HG03460 (cell line): ENCODE measurements around the gene LAIR2.
A peak's percentile ranks its signal among the peaks of the same experiment; 100 is the strongest.

Experiments
- ATAC-seq: cut with Tn5 transposase; IDR thresholded peaks from one replicate; pipeline ENCODE4 v1.9.1; 2021; ENCODE audit not compliant: unreplicated experiment

LAIR2 gene

GRCh38 chr19:54502518-54503048 lies at the start of gene LAIR2:
Gene LAIR2, plus strand, starts transcription at chr19:54502831. Its CDS starts 88 bp downstream, at chr19:54502919.
- ATAC-seq = no peak

GRCh38 chr19:54453921-54454780 lies 48.5 kb upstream of the LAIR2 start:
- ATAC-seq = no peak

GRCh38 chr19:54454781-54455675 lies 47.6 kb upstream of the LAIR2 start:
- ATAC-seq = no peak

GRCh38 chr19:54455786-54456422 lies 46.7 kb upstream of the LAIR2 start:
- ATAC-seq = no peak

- no peak for ATAC-seq
Observed at GRCh38 chr19:54456423-54457373, 45.9 kb upstream of the LAIR2 start.

DNA sequence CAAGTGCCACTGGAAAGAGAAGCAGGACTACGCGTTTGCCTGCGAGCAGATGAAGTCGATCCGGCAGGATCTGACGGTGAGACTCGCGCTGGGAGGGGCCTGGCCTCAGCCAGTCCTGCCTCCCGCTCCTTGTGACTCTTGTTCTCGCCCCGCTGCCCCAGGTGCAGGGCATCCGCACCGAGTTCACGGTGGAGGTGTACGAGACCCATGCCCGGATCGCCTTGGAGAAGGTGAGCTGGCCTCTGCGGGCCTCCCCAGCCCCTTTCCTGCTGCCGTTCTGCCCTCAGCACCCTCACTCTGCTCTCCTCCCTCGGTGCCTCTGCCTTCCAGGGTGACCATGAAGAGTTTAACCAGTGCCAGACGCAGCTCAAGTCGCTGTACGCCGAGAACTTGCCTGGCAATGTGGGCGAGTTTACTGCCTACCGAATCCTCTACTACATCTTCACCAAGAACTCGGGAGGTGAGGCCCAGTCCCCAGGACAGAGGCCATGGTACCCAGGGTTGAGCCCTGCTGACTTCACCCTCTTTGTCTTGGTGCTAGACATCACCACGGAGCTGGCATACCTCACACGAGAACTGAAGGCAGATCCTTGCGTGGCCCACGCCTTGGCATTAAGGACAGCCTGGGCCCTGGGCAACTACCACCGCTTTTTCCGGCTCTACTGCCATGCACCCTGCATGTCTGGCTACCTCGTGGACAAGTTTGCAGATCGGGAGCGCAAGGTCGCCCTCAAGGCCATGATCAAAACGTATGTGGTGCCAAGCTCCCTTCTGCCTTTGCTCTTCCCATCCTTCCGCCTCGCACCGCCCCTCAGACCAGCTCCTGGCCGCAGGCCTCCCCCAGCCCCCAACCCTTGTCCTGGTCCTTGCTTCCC lies 44.6 kb upstream of the LAIR2 start:
- no peak for ATAC-seq

- ATAC-seq = no peak
Observed at GRCh38 chr19:54458648-54459281, 43.9 kb upstream of the LAIR2 start.

DNA sequence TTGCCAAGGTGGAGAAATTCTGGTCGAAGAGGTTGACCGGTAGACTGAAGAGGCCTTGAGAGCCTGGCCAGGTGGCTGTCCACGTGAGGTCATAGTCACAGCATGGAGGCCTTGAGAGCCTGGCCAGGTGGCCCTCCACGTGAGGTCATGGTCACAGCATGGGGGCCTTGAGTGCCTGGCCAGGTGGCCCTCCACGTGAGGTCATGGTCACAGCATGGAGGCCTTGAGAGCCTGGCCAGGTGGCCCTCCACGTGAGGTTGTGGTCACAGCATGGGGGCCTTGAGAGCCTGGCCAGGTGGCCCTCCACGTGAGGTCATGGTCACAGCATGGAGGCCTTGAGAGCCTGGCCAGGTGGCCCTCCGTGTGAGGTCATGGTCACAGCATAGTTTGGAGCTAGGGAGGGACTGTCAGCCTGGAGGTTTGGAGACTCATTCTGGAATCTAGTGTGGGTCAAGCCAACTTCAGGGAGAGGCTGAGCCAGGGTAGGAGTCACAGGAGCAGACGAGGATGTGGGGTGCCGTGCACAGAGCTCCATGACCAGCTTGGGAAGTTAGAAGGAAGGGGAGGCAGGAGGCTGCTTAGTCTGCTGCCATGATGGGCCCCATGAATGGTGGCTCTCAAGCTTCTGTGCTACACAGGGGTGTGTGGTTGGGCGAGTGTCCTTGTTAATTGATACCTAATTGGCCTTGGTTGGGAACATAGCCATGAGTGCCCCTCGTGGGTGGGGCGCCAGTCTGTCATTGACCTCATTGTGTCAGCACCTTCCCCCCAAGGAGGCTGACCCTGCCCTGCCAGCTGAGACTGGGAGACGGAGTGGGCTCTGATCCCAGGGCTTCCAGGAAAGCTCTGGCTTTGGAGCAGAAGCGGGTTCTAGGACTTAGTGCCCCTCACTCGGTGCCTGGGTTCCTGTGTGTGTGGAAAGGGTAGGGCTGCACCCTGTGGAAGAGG lies 43.1 kb upstream of the LAIR2 start:
- no peak for ATAC-seq

- no peak for ATAC-seq
Observed at GRCh38 chr19:54460230-54461005, 42.2 kb upstream of the LAIR2 start.

DNA sequence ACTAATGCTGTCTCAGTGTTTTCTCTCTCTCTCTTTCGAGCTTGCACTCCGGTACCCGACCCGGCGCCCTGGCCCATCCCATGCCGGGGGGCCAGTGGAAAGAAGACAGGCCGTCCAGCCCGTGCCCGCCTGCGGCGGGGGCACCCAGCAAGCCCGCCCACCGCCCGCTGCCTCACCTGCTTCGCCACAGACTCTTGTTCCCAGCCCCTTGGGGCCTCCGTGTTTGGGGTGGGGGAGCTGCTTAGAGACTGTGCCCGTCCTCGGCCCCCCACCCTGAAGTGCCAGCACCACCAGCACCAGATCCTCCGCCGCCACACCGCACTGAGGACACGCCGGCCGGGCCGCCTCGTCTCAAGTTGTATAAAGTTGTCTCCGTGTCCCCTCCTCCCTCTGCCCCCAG lies 41.4 kb upstream of the LAIR2 start:
- ATAC-seq = no peak

DNA sequence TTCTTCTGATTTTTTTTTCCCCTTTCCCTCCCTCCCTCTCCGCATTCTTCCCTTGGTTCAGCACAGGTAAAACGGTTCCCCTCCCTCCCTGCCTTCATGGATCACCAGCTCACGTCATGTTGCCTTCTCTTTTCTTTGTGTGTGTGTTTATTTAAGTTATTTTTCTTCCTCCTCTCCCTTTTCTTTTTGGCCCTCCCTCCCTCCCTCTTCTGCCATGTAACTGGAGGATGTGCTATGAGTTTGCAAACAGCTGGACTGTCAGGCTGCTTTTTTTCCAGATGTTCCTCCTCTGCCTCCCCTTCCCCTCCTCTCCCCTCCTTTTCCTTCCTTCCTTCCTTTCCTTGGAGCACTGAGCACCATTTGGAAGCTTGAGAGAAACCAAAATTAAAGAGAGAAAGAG lies 41.0 kb upstream of the LAIR2 start:
- ATAC-seq = no peak

GRCh38 chr19:54462047-54462654 lies 40.5 kb upstream of the LAIR2 start:
- no peak for ATAC-seq

DNA sequence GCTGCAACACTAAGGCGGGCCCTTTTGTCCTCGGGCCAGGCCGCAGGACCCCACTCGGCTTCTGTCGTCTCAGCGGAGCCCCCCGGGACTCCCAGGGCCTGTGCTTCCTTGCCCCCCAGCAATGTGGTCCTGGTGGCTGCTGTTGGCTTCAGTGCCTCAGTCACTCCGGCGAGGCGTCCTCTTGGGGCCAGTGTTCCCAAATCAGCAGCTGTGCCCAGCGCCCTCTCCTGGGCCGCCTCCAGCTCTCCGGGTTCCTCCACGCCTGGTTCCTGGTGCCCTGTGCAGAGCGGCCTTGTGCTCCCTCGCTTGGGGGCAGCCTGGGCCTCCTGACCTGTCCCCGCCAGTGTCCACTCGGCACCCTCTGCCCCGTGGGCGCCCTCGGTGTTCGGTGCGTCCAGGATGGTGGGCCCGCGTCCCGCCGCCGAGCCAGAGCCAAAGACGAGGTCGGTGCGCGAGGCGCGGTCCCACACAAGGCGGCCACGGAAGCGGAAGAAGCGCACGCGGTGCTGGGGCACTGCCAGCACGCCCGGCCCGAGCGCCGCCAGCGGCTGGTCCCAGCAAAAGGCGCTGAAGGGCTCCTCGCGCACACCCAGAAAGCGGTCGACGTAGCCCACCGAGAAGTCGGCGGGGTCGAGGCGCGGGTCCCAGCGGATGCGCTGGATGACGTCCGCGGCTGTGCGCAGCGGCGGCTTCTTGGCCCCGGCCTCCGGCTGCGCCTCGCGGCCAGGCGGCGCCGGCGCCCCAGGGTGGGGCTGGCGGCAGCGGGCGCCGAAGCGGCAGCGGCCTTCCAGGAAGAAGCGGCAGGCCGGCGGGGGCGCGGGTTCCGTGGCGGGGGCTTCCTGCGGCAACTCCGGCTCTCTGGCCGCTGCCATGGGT lies 39.7 kb upstream of the LAIR2 start:
- ATAC-seq = no peak

- ATAC-seq = peak; percentile 54
Observed at GRCh38 chr19:54463531-54464043, 39.0 kb upstream of the LAIR2 start, which contains the start of gene LENG9. Gene LENG9, minus strand, starts transcription at chr19:54463778. Its CDS starts 252 bp downstream, at chr19:54463526.

DNA sequence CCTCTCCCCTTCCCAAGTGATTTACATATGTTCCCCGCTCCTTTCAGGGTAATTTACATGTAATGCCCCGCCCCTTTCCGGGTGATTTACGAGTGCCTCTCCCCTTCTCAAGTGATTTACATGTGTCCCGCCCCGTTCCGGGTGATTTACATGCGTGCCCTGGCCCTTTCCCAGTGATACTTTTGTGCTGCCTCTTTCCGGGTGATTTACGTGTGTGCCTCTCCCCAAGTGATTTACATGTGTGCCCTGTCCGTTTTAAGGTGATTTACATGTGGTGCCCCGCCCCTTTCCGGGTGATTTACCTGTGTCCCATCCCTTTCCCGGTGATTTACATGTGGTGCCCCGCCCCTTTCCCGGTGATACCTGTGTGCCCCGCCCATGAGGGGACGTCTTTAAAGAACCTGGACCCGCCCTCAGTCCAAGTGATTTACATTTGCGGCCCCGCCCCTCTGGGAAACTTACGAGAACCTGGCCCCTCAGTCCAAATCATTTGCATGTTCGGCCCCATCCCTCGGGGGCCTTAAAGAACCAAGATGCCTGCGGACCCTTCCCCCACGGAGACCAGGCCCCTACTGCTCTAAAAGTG lies 38.5 kb upstream of the LAIR2 start:
- ATAC-seq = peak; percentile 46
